ENCODE data around the gene PMEPA1.

The PMEPA1 gene

GRCh38 chr20:57682184-57683101 is 27.4 kb downstream of the PMEPA1 start:
- H3K4me3 ChIP-seq (replicated peaks; ENCODE audit: low read depth, low read length) = no peak overlapping the region
- TF ChIP-seq CTCF (IDR thresholded peaks at IDR 0.05; ENCODE audit: low read depth, low read length, missing control alignments) = no peak
- DNase-seq (ENCODE audit: extremely low read depth, low read depth) = no peak

- TF ChIP-seq CTCF (IDR thresholded peaks at IDR 0.05; ENCODE audit: low read depth, low read length, missing control alignments) = no peak
- no peak for DNase-seq (ENCODE audit: extremely low read depth, low read depth)
Observed at GRCh38 chr20:57680934-57681914, 28.6 kb downstream of the PMEPA1 start.

GRCh38 chr20:57680131-57680716 is 29.6 kb downstream of the PMEPA1 start:
- no peak for TF ChIP-seq CTCF (IDR thresholded peaks at IDR 0.05; ENCODE audit: low read depth, low read length, missing control alignments)
- no peak overlapping the region for H3K4me3 ChIP-seq (replicated peaks; ENCODE audit: low read depth, low read length)
- DNase-seq (ENCODE audit: extremely low read depth, low read depth) = no peak

More at GRCh38 chr20:57680934-57681914, 28.6 kb downstream of the PMEPA1 start:
- H3K4me3 ChIP-seq (replicated peaks; ENCODE audit: low read depth, low read length) = no peak overlapping the region

GRCh38 chr20:57679113-57679512 is 30.7 kb downstream of the PMEPA1 start:
- H3K4me3 ChIP-seq (replicated peaks; ENCODE audit: low read depth, low read length) = no peak overlapping the region
- no peak for DNase-seq (ENCODE audit: extremely low read depth, low read depth)
- no peak for TF ChIP-seq CTCF (IDR thresholded peaks at IDR 0.05; ENCODE audit: low read depth, low read length, missing control alignments)

- TF ChIP-seq CTCF (IDR thresholded peaks at IDR 0.05; ENCODE audit: low read depth, low read length, missing control alignments) = no peak
- no peak for DNase-seq (ENCODE audit: extremely low read depth, low read depth)
- H3K4me3 ChIP-seq (replicated peaks; ENCODE audit: low read depth, low read length) = no peak overlapping the region
Observed at GRCh38 chr20:57678340-57678739, 31.5 kb downstream of the PMEPA1 start.

GRCh38 chr20:57677584-57677982 is 32.2 kb downstream of the PMEPA1 start:
- TF ChIP-seq CTCF (IDR thresholded peaks at IDR 0.05; ENCODE audit: low read depth, low read length, missing control alignments) = no peak
- H3K4me3 ChIP-seq (replicated peaks; ENCODE audit: low read depth, low read length) = no peak overlapping the region
- no peak for DNase-seq (ENCODE audit: extremely low read depth, low read depth)
